GM12801 (cell line): ENCODE results near the gene CHMP1B.

Experiments
- TF ChIP-seq, protein P1 (sequence below): IDR thresholded peaks from one replicate; pipeline ENCODE4 v1.5.1; 2011; ENCODE audit warnings: control low read depth; ENCODE audit not compliant: insufficient read length; ENCODE audit errors: extremely low read depth

The CHMP1B gene

GRCh38 chr18:11839556-11839955 is 11.7 kb upstream of the CHMP1B start:
- TF ChIP-seq, protein P1, sequence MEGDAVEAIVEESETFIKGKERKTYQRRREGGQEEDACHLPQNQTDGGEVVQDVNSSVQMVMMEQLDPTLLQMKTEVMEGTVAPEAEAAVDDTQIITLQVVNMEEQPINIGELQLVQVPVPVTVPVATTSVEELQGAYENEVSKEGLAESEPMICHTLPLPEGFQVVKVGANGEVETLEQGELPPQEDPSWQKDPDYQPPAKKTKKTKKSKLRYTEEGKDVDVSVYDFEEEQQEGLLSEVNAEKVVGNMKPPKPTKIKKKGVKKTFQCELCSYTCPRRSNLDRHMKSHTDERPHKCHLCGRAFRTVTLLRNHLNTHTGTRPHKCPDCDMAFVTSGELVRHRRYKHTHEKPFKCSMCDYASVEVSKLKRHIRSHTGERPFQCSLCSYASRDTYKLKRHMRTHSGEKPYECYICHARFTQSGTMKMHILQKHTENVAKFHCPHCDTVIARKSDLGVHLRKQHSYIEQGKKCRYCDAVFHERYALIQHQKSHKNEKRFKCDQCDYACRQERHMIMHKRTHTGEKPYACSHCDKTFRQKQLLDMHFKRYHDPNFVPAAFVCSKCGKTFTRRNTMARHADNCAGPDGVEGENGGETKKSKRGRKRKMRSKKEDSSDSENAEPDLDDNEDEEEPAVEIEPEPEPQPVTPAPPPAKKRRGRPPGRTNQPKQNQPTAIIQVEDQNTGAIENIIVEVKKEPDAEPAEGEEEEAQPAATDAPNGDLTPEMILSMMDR: no peak

- TF ChIP-seq, protein P1: no peak
Measured at GRCh38 chr18:11840493-11840892, 10.7 kb upstream of the CHMP1B start.

DNA sequence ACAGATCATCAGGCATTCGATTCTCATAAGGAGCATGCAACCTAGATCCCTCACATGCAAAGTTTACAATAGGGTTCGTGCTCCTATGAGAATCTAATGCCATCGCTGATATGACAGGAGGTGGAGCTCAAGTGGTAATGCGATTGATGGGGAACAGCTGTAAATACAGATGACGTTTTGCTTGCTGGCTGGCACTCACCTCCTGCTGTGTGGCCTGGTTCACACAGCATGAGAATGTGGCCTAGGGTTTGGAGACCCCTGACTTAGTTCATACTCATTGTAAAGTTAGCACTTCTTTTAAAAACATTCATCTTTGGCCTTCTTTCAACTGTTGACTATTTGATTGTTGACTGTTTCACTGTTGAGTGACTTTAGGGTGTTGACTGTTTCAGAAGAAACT is 8.7 kb upstream of the CHMP1B start:
- TF ChIP-seq, protein P1: no peak

DNA sequence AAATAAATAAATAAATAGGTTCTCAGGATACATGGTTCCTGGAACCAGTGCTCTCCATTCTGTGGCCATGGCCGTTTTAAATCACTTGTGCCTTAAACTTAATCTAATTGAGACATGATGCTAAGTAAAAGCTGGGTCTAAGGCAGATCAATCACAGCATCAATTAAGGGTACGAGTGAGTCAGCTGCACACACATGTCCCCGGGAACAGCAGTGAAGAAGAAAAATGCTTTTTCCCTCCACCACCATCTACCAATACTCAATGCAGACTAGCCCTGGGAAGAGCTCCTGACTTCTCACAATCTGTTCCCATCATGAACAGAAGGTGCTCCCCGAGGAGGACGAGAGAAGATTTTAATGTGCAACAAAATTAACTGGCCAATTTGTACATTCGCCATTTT is 6.8 kb upstream of the CHMP1B start:
- TF ChIP-seq, protein P1: no peak

DNA sequence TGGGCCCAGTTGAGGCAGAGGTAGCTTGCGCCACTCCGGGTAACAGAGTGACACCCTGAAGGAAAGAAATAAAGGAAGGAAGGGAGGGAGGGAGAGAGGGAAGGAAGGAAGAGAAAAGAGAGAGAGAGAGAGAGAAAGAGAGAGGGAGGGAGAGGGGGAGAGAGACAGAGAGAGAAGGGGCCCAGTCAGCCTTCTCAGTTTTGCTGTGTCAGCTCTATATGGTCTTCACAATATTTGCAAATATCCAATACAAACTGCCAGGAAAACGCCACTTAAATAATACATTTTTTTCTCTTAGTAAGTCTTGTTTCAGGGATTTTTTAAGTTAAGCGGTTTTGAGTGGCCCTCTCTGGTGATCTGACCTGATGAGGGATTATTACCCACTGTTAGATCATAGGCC is 5.6 kb upstream of the CHMP1B start:
- TF ChIP-seq, protein P1: no peak

DNA sequence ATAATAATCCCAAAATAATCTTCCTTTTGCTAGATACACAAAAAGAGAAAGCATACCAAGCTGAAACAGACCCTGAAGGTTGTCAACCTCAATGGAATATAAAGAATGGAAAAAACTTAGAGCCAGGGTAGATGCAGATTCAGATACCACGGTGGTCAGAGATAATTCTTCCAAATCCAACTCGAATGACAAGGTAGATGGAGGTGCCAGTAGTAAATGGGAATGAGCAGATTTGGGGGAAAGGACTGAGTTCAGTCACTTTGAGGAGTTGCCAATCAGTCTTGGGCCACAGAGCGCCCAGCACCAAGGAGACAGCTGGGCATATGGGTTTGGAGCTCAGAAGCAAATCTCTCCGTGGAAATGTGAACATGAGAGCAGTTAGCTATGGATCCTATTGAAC is 3.4 kb upstream of the CHMP1B start:
- TF ChIP-seq, protein P1: no peak

GRCh38 chr18:11849279-11849678 is 1.9 kb upstream of the CHMP1B start:
- TF ChIP-seq, protein P1: no peak

DNA sequence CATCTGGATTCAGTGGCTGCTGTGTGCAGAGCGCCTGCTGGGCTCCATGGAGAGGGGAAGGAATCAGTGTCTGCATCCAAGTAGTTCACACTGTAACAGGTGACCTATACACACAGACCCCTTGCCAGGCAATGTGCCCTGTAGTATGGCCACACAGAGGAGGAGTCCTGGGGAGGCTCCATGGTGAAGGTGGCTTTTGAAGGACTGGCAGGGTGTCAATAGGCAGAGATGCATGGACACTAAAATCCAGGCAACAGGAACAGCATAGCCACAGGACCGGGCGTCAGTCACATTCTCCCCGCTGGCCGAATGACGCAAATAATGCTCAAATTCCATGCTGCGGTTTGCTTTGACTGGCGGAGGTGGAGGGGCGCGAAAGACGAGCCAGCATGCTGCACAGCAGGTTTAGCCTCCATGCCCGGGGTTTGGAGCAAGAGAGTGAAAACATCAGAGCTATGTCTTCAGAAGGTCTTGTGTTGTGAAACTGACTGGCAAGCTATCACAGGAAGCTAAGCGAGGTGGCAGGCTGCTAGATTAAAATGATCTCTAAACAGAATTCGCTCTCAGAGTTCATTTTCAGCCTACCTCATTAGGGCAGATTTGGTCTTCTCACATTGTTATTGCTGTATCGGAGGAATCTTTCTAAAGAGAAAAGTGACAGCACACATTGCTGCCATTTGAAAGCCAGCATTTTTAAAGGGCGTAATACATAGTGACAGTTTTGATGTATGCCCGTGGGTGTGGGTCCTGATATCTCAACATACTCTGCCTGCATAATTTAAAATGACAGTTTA is 1.2 kb upstream of the CHMP1B start:
- TF ChIP-seq, protein P1: no peak
